UCSD-AML1 (cell line): Measurements from ENCODE around the gene RALGAPA2.

Source experiments
- DNase-seq: peaks from one replicate; lab custom pipeline; 2025; ENCODE audit not compliant: unreplicated experiment; lab: John Stamatoyannopoulos, UW

RALGAPA2 gene

GRCh38 chr20:20685635-20686034 is 26.8 kb downstream of the RALGAPA2 start:
- no peak for DNase-seq

GRCh38 chr20:20683481-20684321 is 28.7 kb downstream of the RALGAPA2 start:
- no peak for DNase-seq

DNA sequence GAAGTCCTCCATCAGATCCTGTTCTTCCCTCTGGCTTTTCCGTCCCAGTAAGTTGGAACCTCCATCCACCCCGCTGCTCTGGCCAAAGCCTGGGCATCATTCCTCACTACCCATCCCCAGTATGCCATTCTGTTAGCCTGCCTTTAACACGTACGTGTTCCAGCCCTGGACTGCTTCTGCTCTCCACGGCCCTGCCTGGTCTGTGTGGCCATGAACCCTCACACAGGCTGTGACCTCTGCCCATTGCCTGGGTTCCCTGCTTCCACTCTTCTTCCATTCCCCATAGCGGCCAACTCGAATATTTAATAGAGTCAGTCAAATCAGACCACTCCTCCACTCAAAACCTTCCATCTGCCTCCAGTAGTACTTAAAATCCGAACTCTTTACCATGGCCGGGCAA is 29.4 kb downstream of the RALGAPA2 start:
- no peak for DNase-seq

DNA sequence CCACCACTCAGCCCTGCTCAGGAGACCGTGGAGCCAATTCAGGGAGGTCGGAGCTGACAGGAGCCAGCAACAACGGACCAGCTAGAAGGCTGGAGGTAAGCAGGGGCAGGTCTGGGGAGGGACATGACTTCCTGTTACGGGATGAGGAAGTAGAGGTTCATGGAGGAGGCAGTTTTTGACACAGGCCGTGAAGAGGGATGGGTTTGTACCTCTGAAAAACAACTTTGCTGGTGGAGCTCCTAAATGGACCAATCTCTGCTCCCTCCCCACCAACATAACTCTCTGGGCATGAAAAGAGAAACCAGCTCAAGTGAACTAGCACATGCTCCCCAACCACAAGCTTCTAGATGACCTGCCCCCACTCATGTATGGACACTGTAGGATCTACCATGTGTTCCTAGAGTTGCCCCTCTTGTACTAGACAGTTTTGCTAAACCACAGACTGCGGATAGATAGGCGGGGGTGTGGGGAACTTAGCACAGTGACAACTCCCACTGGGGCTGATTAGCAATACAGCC is 31.4 kb downstream of the RALGAPA2 start:
- DNase-seq: peak; percentile 35

GRCh38 chr20:20679316-20679715 is 33.1 kb downstream of the RALGAPA2 start:
- no peak for DNase-seq

DNA sequence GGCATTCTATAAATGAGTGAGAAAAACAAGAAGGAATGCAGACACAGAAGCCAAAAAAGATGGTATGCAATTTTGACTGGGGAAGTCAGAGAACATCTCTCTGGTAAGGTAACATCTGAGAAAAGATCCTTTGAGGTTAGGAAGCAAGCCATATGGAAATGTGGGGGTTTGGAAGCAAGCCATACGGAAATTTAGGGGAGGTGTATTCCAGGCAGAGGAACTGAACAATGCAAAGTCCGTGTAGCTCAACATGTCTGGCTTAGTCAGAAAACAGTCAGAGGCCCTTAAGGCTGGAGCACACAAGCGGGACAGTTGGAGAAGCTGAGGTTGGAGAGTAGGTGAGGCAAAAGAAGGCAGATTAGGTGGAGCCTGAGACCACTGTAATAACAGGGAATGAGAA is 35.3 kb downstream of the RALGAPA2 start:
- no peak for DNase-seq

DNA sequence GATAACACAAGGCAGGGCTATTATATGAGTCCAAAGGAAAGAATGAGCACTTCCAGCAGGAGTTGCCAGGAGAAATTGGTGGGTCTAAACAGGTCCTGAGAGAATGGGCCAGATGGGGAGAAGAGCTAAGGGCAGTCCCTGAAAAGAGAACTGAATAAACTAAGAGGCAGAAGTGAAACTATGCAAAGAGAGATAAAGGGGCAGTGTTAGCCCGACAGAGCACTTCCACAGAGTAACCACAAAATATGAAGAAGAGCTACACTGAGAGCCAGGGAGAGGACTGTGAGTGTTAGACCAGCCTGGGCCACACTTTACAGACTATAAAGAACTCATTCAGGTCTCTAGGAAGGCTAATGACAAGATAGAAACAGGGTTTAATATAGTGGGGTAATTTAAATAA is 43.8 kb downstream of the RALGAPA2 start:
- DNase-seq: no peak

GRCh38 chr20:20666359-20666758 is 46.1 kb downstream of the RALGAPA2 start:
- no peak for DNase-seq

GRCh38 chr20:20665606-20666332 is 46.7 kb downstream of the RALGAPA2 start:
- DNase-seq: no peak

GRCh38 chr20:20664795-20665589 is 47.5 kb downstream of the RALGAPA2 start:
- no peak for DNase-seq

- no peak for DNase-seq
Observed at GRCh38 chr20:20663841-20664240, 48.6 kb downstream of the RALGAPA2 start.

- DNase-seq: no peak
Observed at GRCh38 chr20:20658871-20659431, 53.5 kb downstream of the RALGAPA2 start.

DNA sequence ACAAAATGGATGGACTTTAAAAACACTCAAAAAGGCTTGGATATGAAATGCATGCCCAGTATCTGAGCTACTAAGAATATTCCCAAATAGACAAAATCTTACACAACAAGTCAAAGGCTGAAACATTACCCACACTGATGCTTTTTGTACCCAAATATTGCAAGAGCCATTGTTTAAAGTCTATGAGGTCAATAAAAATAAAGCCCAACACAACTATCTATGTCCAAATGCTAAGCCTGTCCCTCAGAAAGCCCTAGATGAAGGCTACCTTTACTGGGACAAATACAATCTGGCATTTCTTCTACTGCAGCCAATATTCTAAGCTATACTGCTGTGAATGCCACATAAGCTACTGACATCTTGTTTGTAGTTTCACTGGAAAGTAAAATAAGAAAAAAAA is 54.3 kb downstream of the RALGAPA2 start:
- no peak for DNase-seq

GRCh38 chr20:20657092-20657491 is 55.4 kb downstream of the RALGAPA2 start:
- no peak for DNase-seq

GRCh38 chr20:20655883-20656282 is 56.6 kb downstream of the RALGAPA2 start:
- DNase-seq: no peak

DNA sequence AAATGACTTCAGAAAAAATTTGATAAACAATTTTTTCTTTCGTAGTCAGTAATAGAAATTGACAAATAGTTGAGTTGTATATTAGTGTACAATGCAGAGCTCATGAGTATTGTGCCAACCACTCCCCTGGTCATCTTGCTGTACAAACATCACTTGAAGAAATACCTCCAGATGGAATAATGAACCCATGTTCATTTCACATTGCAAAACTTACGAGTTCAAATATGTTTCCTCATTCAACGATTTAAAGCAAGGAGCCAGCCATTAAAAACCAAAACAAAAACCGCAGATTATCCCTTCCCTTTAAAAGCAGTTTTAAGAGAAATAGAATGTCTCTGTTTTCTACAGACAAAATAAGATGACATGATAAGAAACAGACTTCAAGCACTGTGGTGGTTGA is 62.5 kb downstream of the RALGAPA2 start:
- DNase-seq: no peak

- no peak for DNase-seq
Observed at GRCh38 chr20:20643927-20644326, 68.5 kb downstream of the RALGAPA2 start.

DNA sequence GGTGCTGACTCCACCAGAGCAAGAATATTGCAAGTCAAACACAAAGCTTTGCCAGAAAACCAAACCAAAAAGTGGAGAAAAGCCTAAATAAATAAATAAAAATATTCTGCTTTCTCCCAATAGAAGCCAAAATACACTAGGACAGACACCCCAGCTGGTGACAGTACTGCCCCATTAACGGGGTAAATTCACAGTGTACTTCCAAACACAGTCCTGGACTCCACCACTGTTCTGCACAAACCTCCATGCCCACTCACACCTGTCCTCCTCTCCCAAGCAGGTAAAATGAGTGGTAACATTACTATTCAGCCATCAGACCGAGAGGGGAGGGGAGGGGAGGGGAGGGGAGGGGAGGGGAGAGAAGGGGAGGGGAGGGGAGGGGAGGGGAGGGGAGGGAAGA is 70.7 kb downstream of the RALGAPA2 start:
- no peak for DNase-seq

DNA sequence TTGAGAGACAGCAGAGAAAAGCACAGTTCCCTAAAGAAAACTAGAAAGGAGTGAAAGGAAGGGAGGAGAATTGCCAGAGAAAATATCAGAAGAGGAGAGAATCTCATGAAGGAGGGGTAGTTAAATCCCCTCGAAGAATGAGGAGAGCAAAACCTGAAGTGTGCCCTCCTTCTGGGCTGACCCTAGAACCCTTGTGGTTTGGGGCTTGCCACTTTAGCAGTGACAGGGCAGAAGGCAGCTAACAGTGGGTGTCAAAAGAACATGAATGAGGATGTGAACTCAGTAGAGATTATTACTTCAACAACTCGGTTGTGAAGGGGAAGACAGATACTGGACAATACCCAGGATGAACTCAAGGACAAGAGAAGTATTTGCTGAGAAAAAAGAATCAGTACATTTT is 73.6 kb downstream of the RALGAPA2 start:
- no peak for DNase-seq

GRCh38 chr20:20637998-20638725 is 74.3 kb downstream of the RALGAPA2 start:
- peak; percentile 27 for DNase-seq
